ENCODE data around the gene SMAD3. TPM values are rescaled to one million over a fixed set of nuclear protein-coding genes. Genes with fewer than 3 reads are reported as not detected.

SMAD3 gene
- total RNA-seq, 4 donors from 2014 or later: 41.9 to 94.9 (median 56.1) TPM

DNA sequence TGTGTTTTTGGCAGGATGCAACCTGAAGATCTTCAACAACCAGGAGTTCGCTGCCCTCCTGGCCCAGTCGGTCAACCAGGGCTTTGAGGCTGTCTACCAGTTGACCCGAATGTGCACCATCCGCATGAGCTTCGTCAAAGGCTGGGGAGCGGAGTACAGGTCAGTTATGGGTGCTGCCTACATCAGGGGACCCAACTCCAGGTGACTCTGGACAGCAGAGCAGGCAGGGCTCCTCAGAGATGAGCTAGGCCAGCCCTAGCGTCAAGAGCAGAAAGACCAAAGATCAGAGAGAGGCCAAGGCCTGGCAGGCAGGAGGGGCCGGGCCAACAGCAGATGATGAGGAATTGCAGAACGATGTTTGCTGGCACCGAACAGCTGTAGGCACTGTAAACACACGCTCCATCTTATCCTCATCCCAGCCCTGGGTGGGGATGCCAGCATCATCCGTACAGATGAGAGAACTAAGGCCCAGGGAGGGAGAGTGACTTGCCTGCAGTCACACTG, 122.0 kb downstream of the SMAD3 start:
- Histone ChIP-seq H3K9me3 (no peaks in the 10 kb centered on the region), H3K4me1 (peaks cover 60% of the 10 kb centered on the region), H3K4me3 (no peak overlapping the region), H3K36me3 (peaks cover 55% of the 10 kb centered on the region), H3K27ac (peak overlapping the region; percentile 55), H3K27me3 (no peaks in the 10 kb centered on the region)
- 81% methylated on average over 11 of the region's 12 CpGs for WGBS
- no peak for DNase-seq (ENCODE audit: low spot score in 2 of 2)
- TF ChIP-seq POLR2AphosphoS5 (IDR thresholded peaks at IDR 0.05): no peak
- no peak for TF ChIP-seq EP300 (IDR thresholded peaks at IDR 0.05)
- TF ChIP-seq, protein P1, sequence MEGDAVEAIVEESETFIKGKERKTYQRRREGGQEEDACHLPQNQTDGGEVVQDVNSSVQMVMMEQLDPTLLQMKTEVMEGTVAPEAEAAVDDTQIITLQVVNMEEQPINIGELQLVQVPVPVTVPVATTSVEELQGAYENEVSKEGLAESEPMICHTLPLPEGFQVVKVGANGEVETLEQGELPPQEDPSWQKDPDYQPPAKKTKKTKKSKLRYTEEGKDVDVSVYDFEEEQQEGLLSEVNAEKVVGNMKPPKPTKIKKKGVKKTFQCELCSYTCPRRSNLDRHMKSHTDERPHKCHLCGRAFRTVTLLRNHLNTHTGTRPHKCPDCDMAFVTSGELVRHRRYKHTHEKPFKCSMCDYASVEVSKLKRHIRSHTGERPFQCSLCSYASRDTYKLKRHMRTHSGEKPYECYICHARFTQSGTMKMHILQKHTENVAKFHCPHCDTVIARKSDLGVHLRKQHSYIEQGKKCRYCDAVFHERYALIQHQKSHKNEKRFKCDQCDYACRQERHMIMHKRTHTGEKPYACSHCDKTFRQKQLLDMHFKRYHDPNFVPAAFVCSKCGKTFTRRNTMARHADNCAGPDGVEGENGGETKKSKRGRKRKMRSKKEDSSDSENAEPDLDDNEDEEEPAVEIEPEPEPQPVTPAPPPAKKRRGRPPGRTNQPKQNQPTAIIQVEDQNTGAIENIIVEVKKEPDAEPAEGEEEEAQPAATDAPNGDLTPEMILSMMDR (IDR thresholded peaks at IDR 0.05): no peak
- TF ChIP-seq POLR2A (IDR thresholded peaks at IDR 0.05): no peak

DNA sequence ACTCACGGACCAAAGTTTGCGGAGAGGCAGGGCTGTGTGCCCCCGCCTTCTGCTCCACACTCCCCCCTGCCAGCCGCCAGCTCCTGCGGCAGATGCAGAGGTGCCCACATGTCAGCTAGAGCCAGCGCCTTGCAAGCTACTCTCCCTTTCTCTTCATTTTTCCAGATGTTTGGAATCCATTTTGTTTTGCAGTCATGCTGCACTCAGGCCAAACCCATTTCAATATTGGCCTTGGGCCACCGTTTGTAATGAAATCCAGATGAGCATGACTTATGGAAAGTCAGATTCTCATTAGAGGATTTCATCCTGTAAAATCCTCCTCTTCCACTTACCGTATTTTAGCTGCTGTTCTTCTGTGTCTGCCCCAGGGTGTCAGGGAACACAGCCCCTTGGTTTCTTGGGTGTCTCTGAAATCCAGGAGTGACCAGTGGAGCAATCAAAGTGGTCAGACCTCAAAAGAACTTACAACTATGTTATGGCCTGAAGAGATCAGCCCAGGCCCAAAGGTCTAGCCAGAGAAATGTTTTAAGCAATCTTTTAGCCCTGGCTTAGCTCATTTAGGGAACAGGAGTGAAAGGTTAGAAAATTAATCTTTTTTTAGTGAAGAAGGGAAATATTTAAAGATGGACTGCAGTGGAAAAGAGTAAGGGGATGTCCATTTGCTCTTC, 123.3 kb downstream of the SMAD3 start:
- WGBS: 55% methylated on average over 6 of the region's 8 CpGs

DNA sequence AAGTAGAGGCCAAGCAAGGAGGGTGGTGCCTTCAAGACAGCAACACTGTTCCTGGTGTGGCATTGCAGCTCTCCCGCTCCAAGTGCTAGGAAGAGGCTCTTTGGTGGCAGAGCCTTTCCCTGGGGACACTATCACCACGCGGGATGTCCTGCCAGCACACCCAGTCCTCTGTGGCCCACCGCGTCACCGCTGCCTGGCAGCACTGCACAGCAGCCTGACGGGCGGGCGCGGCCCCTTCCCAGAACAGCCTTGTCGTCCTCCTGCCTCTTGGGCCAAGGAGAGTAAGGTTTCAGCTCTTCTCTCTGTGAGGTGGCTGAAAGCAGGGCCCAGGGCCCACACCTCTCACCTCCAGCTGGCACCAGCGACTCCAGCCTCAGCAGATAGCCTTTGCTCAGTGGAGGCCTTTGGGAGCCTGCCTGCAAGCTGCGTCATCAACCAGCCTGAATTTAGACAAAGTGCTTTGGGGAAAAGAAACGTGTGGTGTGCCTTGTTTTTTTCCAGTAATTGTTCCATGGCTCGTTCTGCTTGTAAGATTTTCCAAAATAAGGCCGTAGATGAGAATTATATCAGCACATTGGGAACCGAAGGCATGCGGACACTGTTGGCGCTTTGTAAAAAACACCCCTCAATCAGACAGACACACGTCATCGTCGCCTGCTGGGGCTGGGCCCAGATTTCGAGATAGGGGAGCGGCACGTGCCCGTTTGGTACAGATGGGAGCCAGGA, 124.1 kb downstream of the SMAD3 start:
- Histone ChIP-seq H3K4me3 (no peak overlapping the region), H3K4me1 (peaks cover 73% of the 10 kb centered on the region), H3K36me3 (peaks cover 56% of the 10 kb centered on the region), H3K27me3 (no peaks in the 10 kb centered on the region), H3K9me3 (no peaks in the 10 kb centered on the region), H3K27ac (peak overlapping the region; percentile 86)
- DNase-seq (ENCODE audit: low spot score in 2 of 2): peak in 1 of 2 donors; percentile 88
- WGBS: 71% methylated on average over 22 of the region's 26 CpGs
- TF ChIP-seq EP300 (IDR thresholded peaks at IDR 0.05): no peak
- TF ChIP-seq POLR2AphosphoS5 (IDR thresholded peaks at IDR 0.05): peak in 1 of 3 donors; percentile 47

More for the DNA sequence above, 123.3 kb downstream of the SMAD3 start:
- Histone ChIP-seq H3K9me3 (no peaks in the 10 kb centered on the region), H3K27ac (peak overlapping the region; percentile 86), H3K4me1 (peaks cover 70% of the 10 kb centered on the region), H3K36me3 (peaks cover 57% of the 10 kb centered on the region), H3K27me3 (no peaks in the 10 kb centered on the region), H3K4me3 (no peak overlapping the region)
- TF ChIP-seq EP300 (IDR thresholded peaks at IDR 0.05) (no peak), POLR2AphosphoS5 (IDR thresholded peaks at IDR 0.05) (peak in 1 of 3 donors; percentile 37), POLR2A (IDR thresholded peaks at IDR 0.05) (no peak)
- TF ChIP-seq, protein P1 (IDR thresholded peaks at IDR 0.05): no peak
- no peak for DNase-seq (ENCODE audit: low spot score in 2 of 2)

DNA sequence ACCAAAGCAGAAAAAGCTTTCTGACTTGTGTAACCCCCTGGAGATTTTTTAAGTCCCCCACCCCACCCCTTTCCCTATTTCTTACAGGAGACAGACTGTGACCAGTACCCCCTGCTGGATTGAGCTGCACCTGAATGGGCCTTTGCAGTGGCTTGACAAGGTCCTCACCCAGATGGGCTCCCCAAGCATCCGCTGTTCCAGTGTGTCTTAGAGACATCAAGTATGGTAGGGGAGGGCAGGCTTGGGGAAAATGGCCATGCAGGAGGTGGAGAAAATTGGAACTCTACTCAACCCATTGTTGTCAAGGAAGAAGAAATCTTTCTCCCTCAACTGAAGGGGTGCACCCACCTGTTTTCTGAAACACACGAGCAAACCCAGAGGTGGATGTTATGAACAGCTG, 124.9 kb downstream of the SMAD3 start:
- TF ChIP-seq, protein P1 (IDR thresholded peaks at IDR 0.05): no peak
- TF ChIP-seq POLR2AphosphoS5 (IDR thresholded peaks at IDR 0.05) (no peak), EP300 (IDR thresholded peaks at IDR 0.05) (no peak), POLR2A (IDR thresholded peaks at IDR 0.05) (no peak)
- DNase-seq (ENCODE audit: low spot score in 2 of 2): no peak
- Histone ChIP-seq H3K27me3 (no peaks in the 10 kb centered on the region), H3K27ac (peak overlapping the region; percentile 86), H3K9me3 (no peaks in the 10 kb centered on the region), H3K36me3 (peaks cover 47% of the 10 kb centered on the region), H3K4me3 (no peak overlapping the region), H3K4me1 (peaks cover 73% of the 10 kb centered on the region)
- WGBS: 92% methylated on average over 2 of the region's 2 CpGs

DNA sequence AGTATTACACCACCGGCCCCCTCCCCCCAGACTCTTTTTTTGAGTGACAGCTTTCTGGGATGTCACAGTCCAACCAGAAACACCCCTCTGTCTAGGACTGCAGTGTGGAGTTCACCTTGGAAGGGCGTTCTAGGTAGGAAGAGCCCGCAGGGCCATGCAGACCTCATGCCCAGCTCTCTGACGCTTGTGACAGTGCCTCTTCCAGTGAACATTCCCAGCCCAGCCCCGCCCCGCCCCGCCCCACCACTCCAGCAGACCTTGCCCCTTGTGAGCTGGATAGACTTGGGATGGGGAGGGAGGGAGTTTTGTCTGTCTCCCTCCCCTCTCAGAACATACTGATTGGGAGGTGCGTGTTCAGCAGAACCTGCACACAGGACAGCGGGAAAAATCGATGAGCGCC, 125.4 kb downstream of the SMAD3 start:
- WGBS: 83% methylated on average over 11 of the region's 11 CpGs
- Histone ChIP-seq H3K4me3 (no peak overlapping the region), H3K27ac (peak overlapping the region; percentile 86)

More for the DNA sequence above, 125.4 kb downstream of the SMAD3 start:
- Histone ChIP-seq H3K9me3 (no peaks in the 10 kb centered on the region), H3K27me3 (no peaks in the 10 kb centered on the region), H3K36me3 (peaks cover 46% of the 10 kb centered on the region), H3K4me1 (peaks cover 70% of the 10 kb centered on the region)
- no peak for DNase-seq (ENCODE audit: low spot score in 2 of 2)
- TF ChIP-seq POLR2A (IDR thresholded peaks at IDR 0.05) (no peak), POLR2AphosphoS5 (IDR thresholded peaks at IDR 0.05) (no peak)
- TF ChIP-seq, protein P1 (IDR thresholded peaks at IDR 0.05): no peak

Data from suprapubic skin (tissue), 4 donors.